ENCODE data around the gene DMGDH. TPM values are rescaled to one million over a fixed set of nuclear protein-coding genes. Genes with fewer than 3 reads are reported as not detected.

DMGDH gene
- total RNA-seq, 1 donor from 2014 or later, result 0.75 TPM

DNA sequence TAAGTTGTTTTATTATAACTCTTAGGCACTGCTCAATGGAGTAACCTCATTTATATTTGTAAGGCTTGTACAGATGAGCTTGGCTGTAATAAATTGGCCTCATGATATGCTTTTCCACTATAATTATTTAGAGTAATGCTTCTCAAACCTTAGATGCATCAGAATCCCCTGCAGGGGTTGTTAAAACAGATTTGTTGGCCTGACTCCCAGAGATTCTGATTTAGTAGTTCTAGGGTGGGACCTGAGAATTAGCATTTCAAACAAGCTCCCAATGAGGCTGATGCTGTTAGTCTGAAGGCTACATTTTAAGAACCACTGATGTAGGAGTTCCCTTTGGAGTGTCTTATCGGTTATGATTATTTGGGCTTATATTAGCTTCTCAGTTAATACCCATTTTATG is 46.1 kb downstream of the DMGDH start:
- Histone ChIP-seq H3K9me3 (no peaks in the 10 kb centered on the region), H3K36me3 (no peaks in the 10 kb centered on the region), H3K27ac (no peak overlapping the region), H3K4me3 (no peak overlapping the region), H3K27me3 (no peaks in the 10 kb centered on the region), H3K4me1 (peaks cover 0 to 11% of the 10 kb centered on the region in 2 donors)
- DNase-seq (ENCODE audit: low spot score in 2 of 2), result no peak
- intact Hi-C loops (cut with DNase I), result loop anchor here (5.0 kb wide), 1 partner anchor 489 kb away; the partner anchor contains the start of gene HOMER1
- TF ChIP-seq CTCF (IDR thresholded peaks at IDR 0.05), result no peak

DNA sequence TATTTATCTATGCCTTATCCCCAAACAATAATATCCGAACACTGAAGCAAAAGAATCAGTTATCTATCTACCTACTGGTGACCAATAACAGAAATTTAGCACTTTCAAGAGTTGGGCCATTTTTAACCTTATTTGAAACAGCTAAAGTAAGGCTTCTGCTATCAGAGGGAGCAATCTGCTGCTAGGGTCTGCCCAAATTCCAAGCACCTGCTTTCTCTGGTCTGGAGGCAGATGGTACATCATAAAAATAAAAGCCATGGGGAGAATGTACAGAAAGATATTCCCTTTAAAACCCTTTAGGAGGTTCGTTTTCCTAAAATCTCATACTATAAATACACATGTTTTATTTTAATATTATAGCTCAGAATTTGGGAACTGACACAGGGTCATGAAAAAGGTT is 46.7 kb downstream of the DMGDH start:
- no peak for TF ChIP-seq CTCF (IDR thresholded peaks at IDR 0.05)
- peaks cover 0 to 11% of the 10 kb centered on the region in 2 donors for H3K4me1 ChIP-seq
- no peaks in the 10 kb centered on the region for H3K36me3 ChIP-seq
- H3K27me3 ChIP-seq, result no peaks in the 10 kb centered on the region
- H3K27ac ChIP-seq, result no peak overlapping the region
- H3K9me3 ChIP-seq, result no peaks in the 10 kb centered on the region
- no peak for DNase-seq (ENCODE audit: low spot score in 2 of 2)
- intact Hi-C loops (cut with DNase I), result loop anchor here (5.0 kb wide), 1 partner anchor 490 kb away; the partner anchor contains the start of gene HOMER1
- H3K4me3 ChIP-seq, result no peak overlapping the region

DNA sequence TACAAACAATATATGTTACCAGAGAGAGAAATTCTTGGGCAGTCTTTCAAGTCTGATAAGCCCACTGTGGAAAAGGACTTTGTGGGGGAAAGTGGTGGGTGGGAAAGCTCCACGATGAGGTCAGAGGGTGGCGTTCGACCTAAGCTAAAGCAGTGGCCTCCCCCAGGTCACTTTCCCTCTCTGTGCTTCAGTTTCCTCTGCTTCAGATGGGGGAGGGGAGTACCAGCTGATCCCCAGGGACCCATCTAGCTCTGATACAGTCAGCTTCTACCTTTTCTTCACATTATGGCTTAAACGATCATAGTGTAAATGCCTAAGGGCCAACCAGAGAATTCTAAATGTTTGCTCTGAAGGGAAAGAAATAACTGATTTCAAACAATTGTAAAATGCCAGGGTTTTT is 47.7 kb downstream of the DMGDH start:
- intact Hi-C loops (cut with DNase I), result loop anchor here (2.0 to 5.0 kb wide), 2 partner anchors 443 to 491 kb away; partner anchors contain the start of gene HOMER1
- no peak for TF ChIP-seq CTCF (IDR thresholded peaks at IDR 0.05)
- no peak overlapping the region for H3K27ac ChIP-seq

GRCh38 chr5:79020861-79021561 is 48.5 kb downstream of the DMGDH start:
- H3K9me3 ChIP-seq, result no peaks in the 10 kb centered on the region
- TF ChIP-seq CTCF (IDR thresholded peaks at IDR 0.05), result peak; percentile 37 to 77 (median 77)
- H3K27me3 ChIP-seq, result no peaks in the 10 kb centered on the region
- peak in 1 of 2 donors; percentile 75 for DNase-seq (ENCODE audit: low spot score in 2 of 2)
- intact Hi-C loops (cut with DNase I), result loop anchor here (2.0 to 5.0 kb wide), 2 partner anchors 444 to 491 kb away; partner anchors contain the start of gene HOMER1
- H3K27ac ChIP-seq, result peak overlapping the region in 1 of 2 donors; percentile 14
- peaks cover 0 to 11% of the 10 kb centered on the region in 2 donors for H3K4me1 ChIP-seq
- peak overlapping the region in 1 of 2 donors; percentile 22 for H3K4me3 ChIP-seq
- H3K36me3 ChIP-seq, result no peaks in the 10 kb centered on the region

More for the DNA sequence above, 47.7 kb downstream of the DMGDH start:
- H3K36me3 ChIP-seq, result no peaks in the 10 kb centered on the region
- no peaks in the 10 kb centered on the region for H3K9me3 ChIP-seq
- H3K4me1 ChIP-seq, result peaks cover 0 to 11% of the 10 kb centered on the region in 2 donors
- DNase-seq (ENCODE audit: low spot score in 2 of 2), result no peak
- H3K27me3 ChIP-seq, result no peaks in the 10 kb centered on the region
- no peak overlapping the region for H3K4me3 ChIP-seq

- Histone ChIP-seq H3K27me3 (no peaks in the 10 kb centered on the region), H3K9me3 (peaks cover 0 to 4% of the 10 kb centered on the region in 2 donors), H3K36me3 (no peaks in the 10 kb centered on the region), H3K27ac (no peak overlapping the region), H3K4me3 (no peak overlapping the region), H3K4me1 (no peaks in the 10 kb centered on the region)
- TF ChIP-seq CTCF (IDR thresholded peaks at IDR 0.05), result no peak
- intact Hi-C loops (cut with DNase I), result no loop called here
- no peak for DNase-seq (ENCODE audit: low spot score in 2 of 2)
Observed at GRCh38 chr5:79014631-79015030, 54.8 kb downstream of the DMGDH start.
